ENCODE results near the gene ZKSCAN2.

ZKSCAN2 gene

DNA sequence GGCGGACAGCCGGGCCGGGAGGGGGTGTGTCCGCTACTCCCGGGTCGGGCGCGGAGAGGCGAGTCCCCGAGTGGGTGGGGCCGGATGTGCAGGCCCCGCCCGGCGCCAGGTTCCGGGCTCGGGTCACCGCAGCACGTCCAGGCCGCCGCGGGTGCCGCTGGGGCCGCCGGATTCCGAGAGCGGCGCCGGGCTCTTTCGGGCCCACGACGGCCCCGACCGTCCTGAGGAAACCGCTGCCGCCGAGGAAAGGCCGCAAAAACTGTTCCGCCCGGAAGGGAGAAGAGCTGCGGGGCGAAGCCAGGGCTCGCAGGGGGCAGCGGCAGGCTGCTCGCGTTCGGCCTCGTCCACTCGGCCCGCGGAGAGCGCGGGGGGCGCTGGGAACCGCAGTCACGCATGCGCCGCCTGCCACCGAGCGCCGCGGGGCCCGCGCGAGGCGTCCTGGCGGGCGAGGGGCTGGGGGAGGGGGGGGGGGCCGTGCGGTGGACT is at the start of gene ZKSCAN2:
TSS of gene ZKSCAN2 (minus strand) at position 376 of the 486 bp plus-strand sequence. CDS start 718 bp downstream, outside the sequence.
- peak; percentile 81 to 92 for DNase-seq

DNA sequence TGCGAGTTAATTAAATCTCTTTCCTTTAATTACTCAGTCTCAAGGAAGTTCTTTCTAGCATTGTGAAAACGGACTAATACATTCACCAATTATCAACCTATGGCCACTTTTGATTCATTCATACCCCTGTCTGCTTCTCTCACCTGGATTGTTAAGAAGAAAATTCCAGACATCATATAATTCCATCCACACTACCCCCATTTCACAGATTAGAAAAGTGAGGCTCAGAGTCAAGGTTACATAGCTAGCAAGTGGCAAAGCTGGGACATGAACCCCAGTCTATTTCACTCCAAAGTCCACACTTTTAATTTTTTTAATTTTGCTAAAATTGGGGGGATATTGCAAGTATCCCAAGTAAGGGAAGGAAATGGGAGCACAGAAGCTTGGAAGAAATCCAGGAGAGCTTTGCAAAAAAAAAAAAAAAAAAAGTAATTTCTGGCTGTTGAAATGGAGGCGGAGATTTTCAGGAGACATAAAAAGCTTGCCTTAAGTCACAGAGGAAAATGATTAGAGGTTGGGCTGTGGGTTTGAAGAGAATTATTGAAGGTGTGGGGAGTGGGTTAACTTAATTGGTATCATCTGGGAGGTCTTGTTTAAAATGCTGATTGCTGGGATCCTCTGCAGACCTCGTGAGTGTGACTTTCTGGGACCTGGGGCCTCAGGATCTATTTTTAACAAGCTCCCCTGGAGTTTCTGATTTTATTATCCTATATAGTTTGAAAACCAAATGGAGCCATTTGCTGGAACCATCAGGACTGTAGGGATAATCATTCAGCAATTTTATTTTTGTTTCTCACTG is 42.3 kb upstream of the ZKSCAN2 start:
- DNase-seq: no peak

DNA sequence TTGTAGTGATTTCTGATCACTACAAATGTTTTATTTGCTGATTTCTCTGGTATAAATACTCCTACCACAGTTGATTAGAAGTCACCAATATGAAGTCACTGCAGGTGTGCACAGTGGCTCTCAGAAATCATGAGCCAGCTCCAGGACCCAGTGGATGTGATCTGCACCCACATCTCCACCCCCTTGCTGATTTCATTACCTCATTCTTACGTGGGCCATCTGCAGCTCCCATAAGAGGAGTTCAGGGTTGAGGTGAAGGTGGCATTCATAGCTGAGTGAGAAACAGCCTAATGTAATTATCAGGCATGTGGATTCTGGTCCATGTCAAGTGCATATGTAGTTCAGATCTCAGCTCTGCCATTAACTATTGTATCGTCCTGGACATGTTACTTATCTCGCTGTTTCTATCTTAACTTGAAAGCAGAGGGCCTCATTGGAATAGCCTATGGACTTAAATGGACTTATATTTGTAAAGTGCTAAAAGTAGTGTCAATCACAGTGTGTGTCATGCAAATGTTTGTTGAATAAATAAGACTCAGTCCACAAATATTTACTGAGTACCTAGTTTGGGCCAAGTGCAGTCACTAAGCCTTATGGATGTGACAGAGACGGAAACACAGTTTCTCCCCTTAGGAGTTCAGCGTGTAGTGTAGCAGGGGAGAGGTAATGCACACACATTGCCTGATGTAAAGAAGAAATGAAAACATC is 40.7 kb upstream of the ZKSCAN2 start:
- DNase-seq: no peak

DNA sequence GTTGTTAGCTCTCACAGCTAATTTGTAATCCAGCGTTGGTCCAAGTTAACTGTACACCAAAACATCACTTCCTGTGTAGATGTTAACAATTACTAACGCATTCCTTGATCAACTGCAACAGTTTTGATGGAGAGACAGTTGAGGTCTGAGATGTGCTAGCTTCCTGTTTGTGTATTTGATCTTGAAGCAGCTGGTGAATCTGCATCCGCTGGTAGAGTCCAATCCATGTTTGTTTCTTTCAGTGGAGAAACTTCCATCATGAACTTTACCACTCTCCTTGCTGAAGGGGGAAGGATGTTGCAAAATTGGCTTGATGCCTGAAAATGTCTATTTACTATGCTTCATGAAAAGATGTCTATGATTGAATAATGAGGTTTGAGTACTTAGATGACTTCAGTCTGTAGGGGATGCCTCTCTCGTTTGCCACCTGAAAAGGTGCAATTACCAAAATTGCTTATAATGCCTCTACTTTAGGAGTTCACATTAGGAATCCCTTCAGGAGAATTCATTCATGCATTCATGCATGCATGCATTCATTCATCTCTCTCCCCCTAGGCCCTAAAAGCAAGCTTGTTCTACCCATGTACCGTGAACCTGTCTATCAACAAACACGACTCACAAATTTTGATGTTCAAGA is 39.6 kb upstream of the ZKSCAN2 start:
- DNase-seq: no peak

DNA sequence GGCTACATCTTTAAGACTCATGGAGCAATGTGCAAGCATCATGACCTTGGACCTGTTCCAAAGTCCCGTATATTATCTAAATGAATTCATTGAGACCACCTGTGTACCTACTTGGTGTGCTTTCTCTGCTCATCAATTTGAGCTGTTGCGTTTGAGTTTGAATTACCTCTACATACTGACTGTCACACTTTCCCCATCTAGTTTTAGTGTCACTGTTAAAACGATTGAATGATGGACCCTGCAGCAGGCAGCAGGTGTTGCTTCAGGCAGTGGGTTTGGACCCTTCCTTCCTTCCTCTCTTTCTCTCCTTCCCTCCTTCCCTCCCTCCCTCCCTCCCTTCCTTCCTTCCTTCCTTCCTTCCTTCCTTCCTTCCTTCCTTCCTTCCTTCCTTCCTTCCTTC is 33.9 kb upstream of the ZKSCAN2 start:
- no peak for DNase-seq

DNA sequence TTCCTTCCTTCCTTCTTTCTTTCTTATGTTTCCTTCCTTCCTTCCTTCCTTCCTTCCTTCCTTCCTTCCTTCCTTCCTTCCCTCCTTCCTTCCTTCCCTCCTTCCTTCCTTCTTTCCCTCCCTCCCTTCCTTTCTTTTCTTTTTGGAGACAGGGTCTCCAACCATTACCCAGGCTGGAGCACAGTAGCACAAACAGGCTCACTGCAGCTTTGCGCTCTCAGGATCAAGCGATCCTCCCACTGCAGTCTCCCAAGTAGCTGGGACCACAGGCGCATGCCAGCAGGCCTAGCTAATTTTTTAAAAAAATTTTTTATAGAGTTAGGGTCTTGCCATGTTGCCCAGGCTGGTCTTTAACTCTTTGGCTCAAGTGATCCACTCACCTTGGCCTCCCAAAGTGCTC is 31.8 kb upstream of the ZKSCAN2 start:
- no peak for DNase-seq

DNA sequence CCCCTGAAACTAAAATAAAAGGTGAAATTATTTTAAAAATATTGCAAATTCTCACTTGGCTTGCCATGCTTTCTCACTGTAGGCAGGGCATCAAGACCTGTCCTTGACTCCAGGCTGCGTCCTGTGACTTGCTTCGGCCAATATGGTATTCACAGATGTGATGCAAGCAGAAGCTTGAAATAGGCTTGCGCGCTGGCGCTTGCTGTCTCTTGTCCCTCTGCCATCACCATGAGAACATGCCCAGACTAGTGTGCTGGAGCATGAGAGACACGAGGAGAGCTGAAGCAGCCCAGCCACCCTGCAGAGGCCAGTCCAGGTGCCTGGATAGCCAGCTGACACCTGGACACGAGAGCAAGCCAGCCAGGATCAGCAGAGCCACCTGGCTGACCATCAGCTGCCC is 21.8 kb upstream of the ZKSCAN2 start:
- no peak for DNase-seq

DNA sequence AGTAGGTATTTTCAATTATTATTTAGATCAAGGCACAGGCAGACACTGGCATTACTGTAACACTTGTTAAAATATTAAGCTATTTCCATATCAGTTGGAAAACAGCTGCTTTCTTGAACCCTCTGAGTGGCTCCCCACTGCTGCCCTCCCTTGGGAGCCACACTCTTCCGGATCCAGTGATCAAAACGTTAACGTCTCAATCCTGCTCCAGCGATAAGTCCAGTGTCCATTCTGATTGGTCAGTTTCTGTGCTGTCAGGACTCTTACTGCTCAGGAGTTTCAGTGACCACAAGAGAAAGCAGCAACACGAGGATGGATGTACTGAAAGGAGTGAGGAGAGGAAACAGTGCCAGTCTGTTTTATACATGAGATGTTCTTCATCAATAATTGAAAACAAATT is 13.8 kb upstream of the ZKSCAN2 start:
- no peak for DNase-seq

DNA sequence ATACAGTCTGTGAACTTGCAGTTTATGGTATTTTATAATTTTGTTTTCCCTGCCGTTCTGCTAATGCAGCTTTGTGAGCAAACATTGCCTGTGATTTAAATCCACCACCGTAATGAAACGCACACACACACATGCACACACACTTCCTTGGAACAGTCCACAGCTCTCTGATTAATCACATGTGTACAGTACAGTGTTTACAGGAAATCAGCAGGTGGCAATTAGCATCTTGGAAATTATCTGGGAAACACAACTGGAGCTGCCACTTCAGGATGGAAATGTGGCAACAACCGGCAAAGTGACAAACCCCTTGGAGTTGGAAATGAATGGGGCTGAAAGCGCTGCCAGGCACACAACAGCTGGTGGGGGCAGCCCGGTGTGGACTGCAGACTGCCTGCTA is 12.9 kb upstream of the ZKSCAN2 start:
- DNase-seq: no peak

DNA sequence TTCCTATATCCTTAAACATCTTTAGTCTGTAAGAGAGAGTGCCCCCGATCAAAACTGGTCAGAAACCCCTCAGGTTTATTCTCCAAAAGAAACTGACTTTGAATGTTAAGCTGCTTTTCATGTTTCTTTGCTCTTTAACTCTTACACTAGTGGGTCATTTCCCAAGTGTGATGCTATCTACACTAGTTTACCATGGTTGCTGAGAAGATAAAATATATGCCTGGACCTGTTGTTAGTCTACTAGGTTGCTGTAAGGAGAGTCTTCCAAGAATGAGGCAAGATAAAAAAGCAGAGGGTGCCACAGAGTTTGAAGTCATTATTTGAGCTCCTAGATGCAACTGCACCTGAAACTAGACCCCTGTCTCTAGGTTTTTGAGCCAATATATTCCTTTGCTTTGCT is 12.2 kb upstream of the ZKSCAN2 start:
- no peak for DNase-seq

DNA sequence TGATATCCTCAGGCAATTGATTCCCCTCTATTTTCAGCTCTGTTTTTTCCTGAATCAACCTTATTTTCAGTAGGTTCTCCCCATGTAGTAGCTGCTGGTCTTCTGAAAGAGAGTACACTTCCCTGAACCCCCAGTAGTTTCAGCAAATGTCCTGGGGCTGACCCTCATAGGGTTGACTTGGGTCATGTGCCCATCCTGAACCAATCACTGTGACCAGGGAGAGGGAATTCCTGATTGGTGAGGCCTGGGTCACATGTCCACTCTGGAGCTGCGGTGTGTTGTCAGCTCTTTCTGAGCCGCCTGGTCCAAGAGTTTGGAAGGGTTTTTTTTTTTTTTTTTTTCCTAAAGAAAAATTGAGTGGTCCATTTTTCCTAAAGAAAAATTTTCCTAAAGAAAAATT is 8.3 kb upstream of the ZKSCAN2 start:
- DNase-seq: no peak

DNA sequence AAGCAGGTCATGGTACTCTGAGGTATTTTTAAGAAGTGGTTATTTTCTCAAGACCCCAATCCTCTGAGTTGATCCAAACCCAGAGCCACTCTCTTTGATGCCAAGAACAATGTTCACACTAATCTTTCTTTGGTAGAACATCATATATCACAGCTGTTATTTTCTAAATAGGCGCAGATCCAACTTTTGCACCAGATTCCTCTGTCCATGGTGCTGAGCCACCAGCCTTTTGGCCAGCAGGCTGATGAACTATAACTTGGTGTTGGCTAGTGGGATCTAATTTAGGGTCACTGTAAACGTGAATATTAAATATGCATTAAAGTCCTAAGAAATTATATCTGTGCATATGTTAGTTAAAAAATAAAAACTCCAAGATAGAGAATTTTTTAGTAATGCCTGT is 7.0 kb upstream of the ZKSCAN2 start:
- no peak for DNase-seq

DNA sequence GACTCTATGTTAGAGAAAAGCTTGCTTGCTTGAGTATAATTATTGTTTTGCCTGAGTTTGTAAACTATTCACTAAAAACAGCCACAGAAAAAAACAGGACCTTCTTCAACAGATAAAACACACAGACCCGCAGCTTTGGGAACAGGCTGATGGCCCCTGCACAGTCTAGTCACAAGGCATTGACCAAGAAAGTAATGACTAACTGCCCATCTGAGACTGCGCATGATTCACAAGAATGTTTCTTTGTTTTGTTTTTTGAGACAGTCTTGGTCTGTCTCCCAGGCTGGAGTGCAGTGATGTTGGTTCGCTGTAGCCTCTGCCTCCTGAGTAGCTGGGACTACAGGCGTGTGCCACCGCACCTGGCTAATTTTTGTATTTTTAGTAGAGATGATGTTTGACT is 2.8 kb upstream of the ZKSCAN2 start:
- DNase-seq: no peak

DNA sequence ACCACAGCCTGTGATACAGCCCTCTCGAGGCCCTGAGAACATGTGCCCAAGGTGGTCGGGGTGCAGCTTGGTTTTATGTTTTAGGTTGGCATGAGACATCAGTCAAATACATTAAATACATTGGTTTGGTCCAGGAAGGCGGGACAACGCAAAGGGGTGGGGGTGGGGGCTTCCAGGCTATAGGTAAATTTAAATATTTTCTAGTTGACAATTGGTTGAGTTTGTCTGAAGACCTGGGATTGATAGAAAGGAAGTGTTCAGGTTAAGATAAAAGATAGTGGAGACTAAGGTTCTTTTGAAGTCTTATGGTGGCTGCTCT is 1.2 kb upstream of the ZKSCAN2 start:
- DNase-seq: no peak

DNA sequence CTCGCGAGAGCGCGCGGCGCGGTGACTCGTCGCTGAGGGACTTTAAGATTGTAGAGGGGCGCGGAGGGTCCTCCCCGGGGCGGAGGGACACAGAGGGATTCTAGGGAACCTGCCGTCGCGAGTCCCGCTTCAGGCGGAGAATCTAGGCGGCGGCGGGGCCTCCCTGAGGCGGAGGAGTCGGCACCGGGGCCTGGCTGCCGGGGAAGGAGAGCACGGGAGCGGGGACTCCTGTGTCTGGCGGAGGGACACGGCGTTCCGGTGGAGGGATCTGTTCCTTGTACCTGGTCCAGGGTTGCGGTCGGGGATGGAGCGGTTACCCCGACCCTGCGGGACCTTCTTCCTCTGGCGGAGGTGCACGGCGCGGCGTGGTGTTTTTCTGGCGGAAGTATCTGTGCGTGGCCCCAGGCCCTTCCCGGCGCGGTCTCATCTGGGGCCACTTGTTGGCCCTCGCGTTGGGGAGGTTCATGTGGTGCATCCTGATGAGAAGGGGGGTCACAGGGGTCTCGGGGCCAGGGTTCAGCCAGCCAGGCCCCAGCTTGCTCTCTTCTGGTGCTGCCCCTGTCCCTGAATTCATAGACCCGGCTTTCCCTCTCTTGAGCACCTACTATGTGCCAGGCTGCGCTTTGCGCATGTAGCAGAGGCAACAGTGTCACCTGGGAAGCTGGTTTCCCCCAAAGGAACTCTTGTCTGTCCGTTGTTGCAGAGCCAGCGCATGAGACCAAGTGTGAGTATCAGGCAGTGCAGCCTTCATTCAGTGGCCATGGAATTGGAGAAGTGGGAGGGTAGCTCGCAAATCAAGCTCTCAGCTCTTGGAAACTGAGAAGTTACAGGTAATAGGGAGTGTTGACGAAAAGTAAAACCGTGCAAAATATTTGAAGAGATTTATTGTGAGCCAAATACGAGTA is 563 bp upstream of the ZKSCAN2 start:
- peak; percentile 92 to 96 for DNase-seq

DNA sequence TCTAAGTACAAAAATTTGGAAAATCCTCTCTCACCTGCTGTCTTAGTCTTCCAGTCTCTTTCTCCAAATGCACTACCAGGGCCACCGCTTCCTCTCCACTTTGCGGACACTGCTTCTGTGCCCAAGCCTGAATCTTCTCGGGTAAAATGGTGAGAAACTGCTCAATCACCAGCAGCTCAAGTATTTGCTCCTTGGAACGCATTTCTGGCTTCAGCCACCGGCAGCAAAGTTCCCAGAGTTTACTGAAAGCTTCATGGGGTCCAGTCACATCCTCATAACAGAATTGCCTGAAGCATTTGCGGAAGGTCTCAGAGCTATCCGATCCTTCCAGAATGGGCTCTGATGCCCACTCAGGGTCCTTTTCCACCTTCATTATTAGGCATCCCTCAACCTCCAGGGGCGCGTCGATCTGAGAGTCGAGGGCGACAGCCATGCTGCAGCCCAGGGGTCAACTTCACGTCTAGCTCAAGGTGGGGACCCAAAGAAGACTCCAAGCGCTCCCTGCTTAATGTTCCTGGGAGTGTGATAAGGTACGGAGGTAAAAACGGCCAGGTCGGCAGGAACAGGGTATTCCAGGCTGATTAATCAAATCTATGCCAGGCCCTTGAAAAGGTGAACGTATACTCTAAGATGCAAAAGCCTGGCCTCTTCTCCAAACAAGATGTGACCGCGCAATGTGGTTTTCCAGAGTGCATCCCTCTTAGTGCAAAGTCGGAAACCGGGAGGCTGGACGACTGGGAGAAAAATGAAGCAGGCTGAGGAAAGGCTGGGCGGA is 763 bp downstream of the ZKSCAN2 start:
- DNase-seq: no peak

DNA sequence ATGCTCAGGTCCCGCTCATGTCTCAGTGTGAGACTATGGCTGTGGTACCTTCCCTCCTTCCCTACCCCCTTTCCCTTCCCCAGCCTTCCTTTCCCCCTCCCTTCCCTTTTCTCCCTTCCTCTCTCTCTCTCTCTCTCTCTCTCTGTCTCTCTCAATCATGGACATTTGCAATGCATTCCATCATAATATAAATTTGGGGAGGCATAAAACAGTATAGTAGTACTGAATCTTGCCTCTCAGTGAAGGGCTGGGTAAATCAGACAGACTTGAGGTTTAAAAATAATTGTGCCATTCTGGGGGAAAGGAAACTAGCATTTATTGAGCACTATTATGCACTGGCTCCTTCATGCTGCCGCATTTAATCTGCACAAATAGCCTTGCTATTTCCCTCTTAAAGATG is 4.3 kb downstream of the ZKSCAN2 start:
- DNase-seq: no peak

DNA sequence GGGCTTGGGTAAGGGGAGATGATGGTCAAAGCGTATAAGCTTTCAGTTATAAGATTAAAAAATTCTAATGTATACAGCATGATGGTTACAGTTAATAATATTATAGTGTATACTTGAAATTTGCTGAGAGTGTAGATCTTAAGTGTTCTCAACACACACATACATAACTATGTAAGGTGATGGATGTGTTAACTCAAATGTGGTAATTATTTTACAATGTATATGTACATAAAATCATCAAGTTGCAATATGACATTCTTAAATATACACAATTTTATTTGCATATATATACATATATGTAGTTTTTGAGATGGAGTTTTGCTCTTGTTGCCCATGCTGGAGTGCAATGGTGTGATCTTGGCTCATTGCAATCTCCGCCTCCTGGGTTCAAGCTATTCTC is 7.2 kb downstream of the ZKSCAN2 start:
- DNase-seq: no peak

DNA sequence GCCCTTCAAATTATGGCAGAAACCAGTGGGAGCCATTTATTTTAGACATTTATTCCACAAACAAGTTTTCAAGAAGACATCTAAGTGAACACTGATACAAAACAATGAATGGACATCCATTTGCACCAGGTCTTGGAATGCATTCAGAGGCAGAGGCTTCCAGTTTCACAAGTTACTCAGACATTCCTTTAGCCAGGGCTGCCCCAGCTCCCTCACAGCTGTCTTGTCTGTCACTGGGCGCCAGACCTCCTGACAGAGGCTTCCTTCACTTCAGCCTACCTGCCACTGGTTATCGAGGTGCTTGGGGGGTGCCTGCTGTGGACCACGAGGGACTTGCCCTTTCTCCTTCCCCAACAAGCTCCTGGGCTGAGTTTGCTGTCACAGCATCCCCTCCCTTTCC is 21.7 kb downstream of the ZKSCAN2 start:
- DNase-seq: no peak

DNA sequence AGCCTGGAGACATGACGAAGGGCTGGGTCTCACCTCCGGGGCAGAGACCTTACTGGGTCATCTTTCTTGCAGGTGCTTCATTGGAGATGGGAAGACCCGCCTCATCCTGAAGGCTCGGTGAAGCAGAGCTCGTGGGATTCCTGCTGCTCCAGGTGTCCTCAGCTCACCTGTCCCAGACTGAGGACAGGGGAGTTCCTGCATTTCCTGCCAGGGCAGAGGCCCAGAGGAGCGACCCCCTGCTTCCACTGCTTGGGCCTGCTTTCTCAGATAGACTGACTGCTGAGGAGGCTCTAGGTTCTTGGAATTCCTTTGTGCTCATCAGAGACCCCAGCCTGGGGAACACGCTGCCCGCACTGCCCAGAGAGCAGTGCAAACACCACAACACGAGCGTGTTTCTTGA is 29.3 kb downstream of the ZKSCAN2 start:
- no peak for DNase-seq

DNA sequence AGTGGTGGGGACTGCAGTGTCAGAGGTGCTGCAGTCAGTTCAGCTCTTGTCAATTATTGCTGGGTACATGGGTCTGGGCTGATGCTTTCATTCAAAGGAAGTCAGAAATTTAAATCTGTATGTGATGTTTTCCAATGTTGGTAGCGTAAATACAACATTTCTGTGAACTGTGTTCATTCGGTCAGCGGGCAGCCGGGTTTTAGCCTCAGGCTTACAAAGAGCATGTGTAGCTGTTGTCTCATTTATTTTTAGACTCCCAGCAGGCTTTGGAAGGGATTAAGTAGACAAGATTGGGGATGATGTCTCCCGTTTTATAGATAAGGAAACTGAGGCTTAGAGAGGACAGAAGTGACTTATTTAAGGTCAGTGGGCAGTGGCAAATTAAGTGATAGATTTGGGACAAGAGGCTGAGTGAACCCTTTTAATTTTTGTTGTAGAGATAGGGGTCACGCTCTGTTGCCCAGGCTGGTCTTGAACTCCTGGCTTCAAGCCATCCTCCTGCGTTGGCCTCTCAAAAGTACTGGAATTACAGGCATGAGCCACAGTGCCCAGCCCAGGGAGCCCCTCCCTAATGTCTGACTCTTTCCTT is 32.8 kb downstream of the ZKSCAN2 start:
- DNase-seq: no peak

DNA sequence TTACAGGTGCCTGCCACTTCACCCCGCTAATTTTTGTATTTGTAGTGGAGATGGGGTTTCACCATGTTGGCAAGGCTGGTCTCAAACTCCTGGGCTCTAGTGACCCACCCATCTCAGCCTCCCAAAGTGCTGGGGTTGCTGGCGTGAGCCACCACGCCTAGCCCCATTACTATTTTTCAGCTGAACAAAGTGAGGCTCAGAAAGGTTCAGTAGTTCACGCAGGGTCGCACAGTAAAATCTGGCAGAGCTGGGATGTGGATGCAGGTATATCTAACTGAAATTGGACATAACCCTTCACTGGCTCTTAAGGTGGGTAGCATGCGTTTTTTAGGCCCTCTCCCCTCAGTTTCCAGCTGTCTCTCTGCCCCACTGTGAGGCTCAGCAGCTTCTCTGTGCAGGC is 33.7 kb downstream of the ZKSCAN2 start:
- DNase-seq: no peak
